GM21381 (cell line): Measurements from ENCODE around the gene VSIR.

Source experiments
- ATAC-seq: cut with Tn5 transposase; IDR thresholded peaks from one replicate; pipeline ENCODE4 v1.9.1; 2021; ENCODE audit warnings: mild to moderate bottlenecking, moderate library complexity; ENCODE audit not compliant: unreplicated experiment

The VSIR gene

GRCh38 chr10:71765906-71766716, 7.2 kb downstream of the VSIR start:
- no peak for ATAC-seq

GRCh38 chr10:71765176-71765904, 8.0 kb downstream of the VSIR start:
- no peak for ATAC-seq

GRCh38 chr10:71763352-71764127, 9.8 kb downstream of the VSIR start:
- ATAC-seq = no peak

- ATAC-seq = no peak
Measured at GRCh38 chr10:71762324-71762723, 11.0 kb downstream of the VSIR start.

GRCh38 chr10:71761541-71762113, 11.7 kb downstream of the VSIR start:
- no peak for ATAC-seq

GRCh38 chr10:71761105-71761511, 12.2 kb downstream of the VSIR start:
- no peak for ATAC-seq

GRCh38 chr10:71757399-71757922, 15.9 kb downstream of the VSIR start:
- ATAC-seq = no peak

- ATAC-seq = no peak
Measured at GRCh38 chr10:71756311-71757191, 16.8 kb downstream of the VSIR start.

GRCh38 chr10:71755179-71755879, 18.0 kb downstream of the VSIR start:
- ATAC-seq = no peak

GRCh38 chr10:71754562-71754961, 18.8 kb downstream of the VSIR start:
- ATAC-seq = no peak

GRCh38 chr10:71753960-71754505, 19.3 kb downstream of the VSIR start:
- ATAC-seq = no peak

GRCh38 chr10:71753091-71753959, 20.0 kb downstream of the VSIR start:
- ATAC-seq = no peak

- no peak for ATAC-seq
Measured at GRCh38 chr10:71752391-71753090, 20.8 kb downstream of the VSIR start.

- ATAC-seq = no peak
Measured at GRCh38 chr10:71751515-71752224, 21.6 kb downstream of the VSIR start.

GRCh38 chr10:71750986-71751385, 22.3 kb downstream of the VSIR start:
- ATAC-seq = no peak

- no peak for ATAC-seq
Measured at GRCh38 chr10:71750124-71750841, 23.0 kb downstream of the VSIR start.
